K562 (cell line): ENCODE data around the gene NHLRC2. TPM values are rescaled to one million over a fixed set of nuclear protein-coding genes. Genes with fewer than 3 reads are reported as not detected.

ENCODE experiments used
- ATAC-seq: fragments of 200-7000 bp; cut with Tn5 transposase; 3 replicates; pipeline ENCODE4 v1.9.1; 2020; ENCODE audit warnings: moderate library complexity
- BruUV-seq: library from RNA; stranded (reverse); fragments of 400-500 nt; replicated peaks from 2 replicates; lab custom pipeline; 2021; lab: Mats Ljungman, UMichigan
- CTCF ChIA-PET: fragments of 300-600 bp; formaldehyde crosslinking; extraction: SDS; loops from one replicate; lab custom pipeline; 2021; ENCODE audit warnings: low intra/inter-chr PET ratio; lab: Yijun Ruan, JAX
- POLR2A ChIA-PET: fragments of 300-600, 350-650 bp; sonication (Branson Sonifier 250); formaldehyde crosslinking; extraction: SDS; loops from one replicate; lab custom pipeline; 2021; ENCODE audit warnings: antibody characterized with exemption, inconsistent platforms; lab: Yijun Ruan, JAX
- DNase-seq, 4 experiments: peaks; one replicate each; pipeline versions ENCODE4 v3.0.0 to v3.0.0-alpha.2; 2011 to 2018; ENCODE audit warnings: low spot score in 3 of 4, mixed read lengths in 3 of 4; ENCODE audit errors: extremely low read depth in 1 of 4
- FAIRE-seq: peaks from 2 replicates; lab custom pipeline; 2011; peaks lifted over from hg19 to GRCh38; lab: Jason Lieb, UNC
- H2AFZ ChIP-seq: 2 replicates; pipeline ENCODE4 v1.6.0; 2011; ENCODE audit warnings: low read depth, low read length, control low read depth, inconsistent platforms
- H3K27ac ChIP-seq: fragments of 200-600 bp; 3 replicates; pipeline ENCODE4 v1.8.0; 2011; ENCODE audit warnings: low read depth, mild to moderate bottlenecking, control low read depth, inconsistent platforms, low read length, moderate library complexity, mixed read lengths; ENCODE audit errors: extremely low read depth
- H3K27me3 ChIP-seq, 2 experiments: fragments of 300-600 bp in 1 of 2; 2 replicates in 1 of 2; 3 replicates in 1 of 2; pipeline versions ENCODE4 v1.6.0 to v1.8.0; 2011; ENCODE audit warnings: inconsistent platforms in 2 of 2, low read length in 2 of 2, mild to moderate bottlenecking in 1 of 2, mixed read lengths in 1 of 2, moderate library complexity in 1 of 2; ENCODE audit not compliant: control insufficient read depth in 2 of 2, insufficient read depth in 2 of 2
- H3K36me3 ChIP-seq: fragments of 300-600 bp; 3 replicates; pipeline ENCODE4 v1.8.0; 2011; ENCODE audit warnings: mild to moderate bottlenecking, low read length, inconsistent platforms; ENCODE audit not compliant: control insufficient read depth, insufficient read depth
- H3K4me1 ChIP-seq, 2 experiments: fragments of 200-600 bp in 1 of 2; replicated peaks in 1 of 2; 2 replicates in 1 of 2; 3 replicates in 1 of 2; pipeline versions ENCODE4 v1.5.1 to v1.8.0; 2011; ENCODE audit warnings: inconsistent platforms in 2 of 2, low read length in 2 of 2, mild to moderate bottlenecking in 1 of 2, mixed read lengths in 1 of 2, moderate library complexity in 1 of 2; ENCODE audit not compliant: control insufficient read depth in 2 of 2, insufficient read depth in 2 of 2
- H3K4me2 ChIP-seq: 2 replicates; pipeline ENCODE4 v1.6.1; 2011; ENCODE audit warnings: low read length, control low read depth, inconsistent platforms, mixed read lengths; ENCODE audit not compliant: insufficient read depth
- H3K4me3 ChIP-seq: fragments of 200-600 bp; sonication (generic), shearing (Covaris generic); 2 replicates; pipeline ENCODE4 v1.5.1; 2016; ENCODE audit warnings: control low read depth, inconsistent platforms
- H3K79me2 ChIP-seq: fragments of 200-600 bp; 3 replicates; pipeline ENCODE4 v1.8.0; 2011; ENCODE audit warnings: low read length, inconsistent platforms; ENCODE audit not compliant: control insufficient read depth, insufficient read depth
- H3K9ac ChIP-seq, 2 experiments: 2 replicates each; pipeline versions ENCODE4 v1.6.0 to v1.6.1; 2011; ENCODE audit warnings: low read depth in 2 of 2, low read length in 2 of 2, control low read depth in 1 of 2, inconsistent platforms in 1 of 2, mild to moderate bottlenecking in 1 of 2, mixed read lengths in 1 of 2; ENCODE audit not compliant: insufficient read depth in 1 of 2
- H3K9me1 ChIP-seq: one replicate; pipeline ENCODE4 v1.6.0; 2011; ENCODE audit warnings: inconsistent platforms, mild to moderate bottlenecking, low read length, moderate library complexity; ENCODE audit not compliant: control insufficient read depth, insufficient read depth
- H3K9me3 ChIP-seq: replicated peaks from 2 replicates; pipeline ENCODE4 v1.5.1; 2011; ENCODE audit warnings: low read depth, low read length, inconsistent platforms; ENCODE audit not compliant: control insufficient read depth, insufficient read depth
- H4K20me1 ChIP-seq: replicated peaks from 2 replicates; pipeline ENCODE4 v1.6.1; 2011; ENCODE audit warnings: low read length, inconsistent platforms, mixed read lengths; ENCODE audit not compliant: control insufficient read depth, insufficient read depth
- ARID4B ChIP-seq: sonication (generic); formaldehyde crosslinking; IDR thresholded peaks from 2 replicates; pipeline ENCODE4 v1.8.0; 2022; ENCODE audit warnings: mild to moderate bottlenecking, missing genetic modification reagents
- FOXO4 ChIP-seq: fragments of 450-650 bp; formaldehyde crosslinking; IDR thresholded peaks from 2 replicates; pipeline ENCODE4 v1.4.0; 2020; ENCODE audit warnings: mild to moderate bottlenecking, moderate library complexity
- PCBP1 ChIP-seq: fragments of 200-400 bp; formaldehyde crosslinking; IDR thresholded peaks from 2 replicates; pipeline ENCODE4 v1.6.1; 2018; ENCODE audit warnings: mild to moderate bottlenecking, low read depth, low read length; ENCODE audit not compliant: poor library complexity, severe bottlenecking
- PHB2 ChIP-seq: fragments of 450-650 bp; IDR thresholded peaks from 2 replicates; pipeline ENCODE4 v1.6.1; 2017; ENCODE audit warnings: low read depth
- POLR2H ChIP-seq: IDR thresholded peaks from 2 replicates; pipeline ENCODE4 v1.6.1; 2016; ENCODE audit warnings: missing genetic modification characterization, low read depth, mild to moderate bottlenecking, control low read depth, missing compliant biosample characterization, moderate library complexity
- PTBP1 ChIP-seq: fragments of 200-400 bp; formaldehyde crosslinking; IDR thresholded peaks from 2 replicates; pipeline ENCODE4 v1.6.1; 2017; ENCODE audit warnings: low read depth, low read length
- SIN3A ChIP-seq, 2 experiments: fragments of 150-350 bp in 1 of 2; IDR thresholded peaks; 2 replicates each; pipeline ENCODE4 v1.6.1; 2011 to 2016; ENCODE audit warnings: borderline replicate concordance in 2 of 2, low read depth in 2 of 2, low read length in 2 of 2, mild to moderate bottlenecking in 2 of 2, moderate library complexity in 2 of 2; ENCODE audit not compliant: control insufficient read depth in 1 of 2
- UBTF ChIP-seq, 2 experiments: IDR thresholded peaks; 2 replicates each; pipeline ENCODE4 v1.6.1; 2012; ENCODE audit warnings: improper control_type of control experiment in 2 of 2, low read depth in 2 of 2, low read length in 2 of 2, borderline replicate concordance in 1 of 2
- ZBTB34 ChIP-seq: fragments of 250-450 bp; sonication (Bioruptor Pico); IDR thresholded peaks from 2 replicates; pipeline ENCODE4 v1.8.0; 2021; ENCODE audit warnings: mild to moderate bottlenecking, moderate library complexity
- ZNF124 ChIP-seq: sonication (generic); formaldehyde crosslinking; IDR thresholded peaks from 2 replicates; pipeline ENCODE4 v1.8.1; 2022; ENCODE audit warnings: missing genetic modification reagents
- ZNF444 ChIP-seq: fragments of 250-450 bp; sonication (Bioruptor Pico); IDR thresholded peaks from 2 replicates; pipeline ENCODE4 v1.4.0; 2020; ENCODE audit warnings: mild to moderate bottlenecking, moderate library complexity
- ZNF699 ChIP-seq: fragments of 250-450 bp; sonication (Bioruptor Pico); IDR thresholded peaks from 2 replicates; pipeline ENCODE4 v1.8.0; 2021; ENCODE audit warnings: mild to moderate bottlenecking, moderate library complexity; ENCODE audit not compliant: insufficient replicate concordance
- ZNF75A ChIP-seq: fragments of 450-650 bp; formaldehyde crosslinking; IDR thresholded peaks from 2 replicates; pipeline ENCODE4 v1.4.0; 2020; ENCODE audit warnings: mild to moderate bottlenecking
- WGBS: fragments of 100-300 bp; shearing (Covaris generic); methylation state at CpG from one replicate; pipeline ENCODE4 v1.1.6; 2016; ENCODE audit warnings: low coverage, mixed read lengths; ENCODE audit not compliant: insufficient coverage; ENCODE audit errors: missing lambda C conversion rate; 5-methylcytosine and 5-hydroxymethylcytosine counted together
- in situ Hi-C: fragments of 300-500 bp; cut with MboI; formaldehyde crosslinking; loops from 4 replicates; pipeline ENCODE4 v1.15.0; 2018; ENCODE audit warnings: inconsistent platforms, mixed read lengths
- intact Hi-C: fragments of 100-400 bp; cut with micrococcal nuclease; formaldehyde crosslinking; loops from 2 replicates; pipeline ENCODE4 v1.14.2; 2022
- polyA plus RNA-seq, 8 experiments: library from polyadenylated mRNA; depleted of rRNA in 4 of 8; stranded (reverse) in 5 of 8; unstranded in 3 of 8; fragments of >200 nt; fragmentation: Nextera tagmentation in 2 of 8; fragmentation: Illumina TruSeq in 1 of 8; extraction: Ambion mirVana in 2 of 8; extraction: Trizol in 1 of 8; gene quantifications; 2 replicates each; pipeline versions ENCODE4 v1.2.1 to v1.2.3, GENCODE V29; 2011 to 2014; ENCODE audit warnings: inconsistent platforms in 1 of 8, missing spikeins in 1 of 8
- total RNA-seq, 7 experiments: library from RNA; depleted of rRNA in 6 of 7; stranded (reverse); fragments of >200 nt in 6 of 7; fragmentation: Illumina TruSeq in 2 of 7; extraction: Trizol in 2 of 7; gene quantifications; 2 replicates each; pipeline versions ENCODE4 v1.2.1 to v1.2.3, GENCODE V29; 2011 to 2021; ENCODE audit warnings: low replicate concordance in 1 of 7

The NHLRC2 gene
- total and polyA plus RNA-seq, 9 of the 15 experiments (the other 6 are each of a cell fraction or from before 2014, with no cell fraction given): 1.5 to 22.4 (median 10.3) TPM

- ChIA-PET CTCF (no interaction called here), POLR2A (no interaction called here)
- Histone ChIP-seq H3K27me3 (no peaks in the 10 kb centered on the region), H3K4me1 (no peaks in the 10 kb centered on the region), H3K27ac (no peak overlapping the region), H3K36me3 (peaks cover 50% of the 10 kb centered on the region; the same call in 2 of the 3 replicates), H3K4me3 (no peak overlapping the region), H3K9me3 (no peaks in the 10 kb centered on the region), H3K9ac (no peak overlapping the region), H3K79me2 (0 out of 3 replicates have a peak, but pooled peaks cover 2% of the 10 kb centered on the region), H2AFZ (no peak overlapping the region), H3K9me1 (no peaks in the 10 kb centered on the region), H4K20me1 (no peaks in the 10 kb centered on the region), H3K4me2 (no peak overlapping the region)
- FAIRE-seq (no peak), ATAC-seq (no peak), DNase-seq (no peak)
- WGBS: 87% methylated on average over 2 of the region's 2 CpGs
- intact Hi-C loops (no loop called here), in situ Hi-C loops (no loop called here)
- BruUV-seq: no TSS peak
- TF ChIP-seq PCBP1 (no peak), PHB2 (no peak), ZBTB34 (CRISPR knock-in tag) (no peak), ZNF124 (CRISPR knock-in tag) (no peak), ZNF444 (no peak), ZNF75A (no peak), UBTF (IDR thresholded peaks at IDR 0.05; ENCODE audit: borderline replicate concordance in 1 of 2, low read depth in 2 of 2, low read length in 2 of 2) (no peak), ZNF699 (CRISPR knock-in tag) (no peak), POLR2H (no peak), FOXO4 (no peak), ARID4B (no peak), SIN3A (IDR thresholded peaks at IDR 0.05; ENCODE audit: borderline replicate concordance in 2 of 2, control insufficient read depth in 1 of 2, low read depth in 2 of 2, low read length in 2 of 2) (no peak), PTBP1 (no peak)
These were observed 27.8 kb downstream of the NHLRC2 start for GRCh38 chr10:113882240-113882639.
